PC-3 (cell line): ENCODE measurements around the gene GDF15.

ENCODE experiments used
- EZH2 ChIP-seq: fragments of 300-600 bp; sonication (generic); IDR thresholded peaks from one replicate; pipeline ENCODE4 v1.6.1; 2017; ENCODE audit warnings: antibody characterized with exemption, mild to moderate bottlenecking, low read length; ENCODE audit not compliant: unreplicated experiment
- TF ChIP-seq, protein P1 (sequence below): fragments of 300-600 bp; sonication (generic); conservative IDR thresholded peaks from 2 replicates; pipeline ENCODE4 v1.5.1; 2017; ENCODE audit warnings: antibody characterized with exemption, low read depth, mild to moderate bottlenecking, low read length

DNA sequence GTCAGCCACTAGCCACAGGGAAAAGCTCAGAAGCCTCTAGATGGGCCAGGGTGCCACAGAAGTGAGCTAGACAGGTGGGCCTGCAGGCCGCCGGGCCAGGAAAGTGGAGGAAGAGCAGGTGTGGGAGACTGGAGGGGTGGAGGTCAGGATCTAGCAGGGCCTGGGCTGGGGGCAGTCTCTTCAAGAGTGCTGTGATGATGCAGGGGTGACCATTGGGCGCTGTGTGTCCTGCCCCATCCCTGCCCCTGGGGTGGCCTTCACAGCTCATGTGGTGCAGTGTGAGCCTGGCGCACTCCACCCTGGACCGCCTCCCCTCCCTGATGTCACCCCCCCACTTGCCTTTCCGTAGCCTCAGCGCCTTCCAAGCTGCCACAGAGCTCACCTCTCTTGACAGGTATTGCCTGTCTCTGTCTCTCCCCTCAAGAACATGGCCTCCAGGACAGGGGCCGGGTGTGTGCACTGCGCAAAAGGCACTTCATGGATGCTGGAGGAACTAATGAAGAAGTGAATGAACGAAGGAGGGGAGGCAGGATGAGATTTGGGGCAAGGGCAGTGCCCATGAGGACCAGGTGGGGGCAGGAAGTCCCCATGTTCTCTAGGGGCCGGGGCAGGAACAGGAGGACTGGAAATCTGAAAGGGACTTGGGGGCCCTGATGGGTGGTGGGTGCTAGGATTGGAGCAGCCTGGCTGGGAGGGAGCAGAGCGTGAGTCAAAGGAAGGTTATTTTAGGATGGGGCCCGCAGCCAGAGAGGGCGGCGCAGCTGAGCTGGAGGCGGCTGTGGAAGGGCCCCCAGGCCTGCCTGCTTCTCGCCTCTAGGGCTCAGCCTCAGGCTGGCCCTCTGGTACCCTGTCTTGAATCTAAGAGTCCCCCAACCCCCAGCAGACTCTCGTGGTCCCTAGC, 39.8 kb downstream of the GDF15 start:
- TF ChIP-seq, protein P1, sequence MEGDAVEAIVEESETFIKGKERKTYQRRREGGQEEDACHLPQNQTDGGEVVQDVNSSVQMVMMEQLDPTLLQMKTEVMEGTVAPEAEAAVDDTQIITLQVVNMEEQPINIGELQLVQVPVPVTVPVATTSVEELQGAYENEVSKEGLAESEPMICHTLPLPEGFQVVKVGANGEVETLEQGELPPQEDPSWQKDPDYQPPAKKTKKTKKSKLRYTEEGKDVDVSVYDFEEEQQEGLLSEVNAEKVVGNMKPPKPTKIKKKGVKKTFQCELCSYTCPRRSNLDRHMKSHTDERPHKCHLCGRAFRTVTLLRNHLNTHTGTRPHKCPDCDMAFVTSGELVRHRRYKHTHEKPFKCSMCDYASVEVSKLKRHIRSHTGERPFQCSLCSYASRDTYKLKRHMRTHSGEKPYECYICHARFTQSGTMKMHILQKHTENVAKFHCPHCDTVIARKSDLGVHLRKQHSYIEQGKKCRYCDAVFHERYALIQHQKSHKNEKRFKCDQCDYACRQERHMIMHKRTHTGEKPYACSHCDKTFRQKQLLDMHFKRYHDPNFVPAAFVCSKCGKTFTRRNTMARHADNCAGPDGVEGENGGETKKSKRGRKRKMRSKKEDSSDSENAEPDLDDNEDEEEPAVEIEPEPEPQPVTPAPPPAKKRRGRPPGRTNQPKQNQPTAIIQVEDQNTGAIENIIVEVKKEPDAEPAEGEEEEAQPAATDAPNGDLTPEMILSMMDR, result 0 out of 2 replicates have a peak, but pooled peaks have one; percentile 11
- no peak for TF ChIP-seq EZH2
